IMR-90 (cell line): ENCODE measurements around the gene RFC3. TPM values are rescaled to one million over a fixed set of nuclear protein-coding genes. Genes with fewer than 3 reads are reported as not detected.

ENCODE experiments used
- ATAC-seq: fragments of 200-7000 bp; cut with Tn5 transposase; 2 replicates; pipeline ENCODE4 v1.9.1; 2020; ENCODE audit warnings: low read depth, mild to moderate bottlenecking, moderate library complexity
- BruUV-seq: library from RNA; stranded (reverse); fragments of 400-500 nt; replicated peaks from 2 replicates; lab custom pipeline; 2021; lab: Mats Ljungman, UMichigan
- CTCF ChIA-PET: fragments of 300-600 bp; formaldehyde crosslinking; extraction: SDS; loops from one replicate; lab custom pipeline; 2021; ENCODE audit warnings: antibody characterized with exemption; lab: Yijun Ruan, JAX
- POLR2A ChIA-PET: fragments of 300-600 bp; sonication (Branson Sonifier 250); formaldehyde crosslinking; loops from one replicate; lab custom pipeline; 2022; ENCODE audit warnings: antibody characterized with exemption; ENCODE audit not compliant: unreplicated experiment; lab: Charles Lee
- DNase-seq: peaks from one replicate; pipeline ENCODE4 v3.0.0; 2013
- H2AFZ ChIP-seq: replicated peaks from 2 replicates; pipeline ENCODE3; 2013; ENCODE audit warnings: low read length, mild to moderate bottlenecking; ENCODE audit not compliant: poor library complexity
- H2AK5ac ChIP-seq: 2 replicates; pipeline ENCODE4 v1.6.1; 2013; ENCODE audit warnings: low read depth, low read length, inconsistent platforms
- H2AK9ac ChIP-seq: replicated peaks from 2 replicates; pipeline ENCODE3; 2013; ENCODE audit warnings: mild to moderate bottlenecking, low read depth, low read length, moderate library complexity; ENCODE audit not compliant: poor library complexity
- H2BK120ac ChIP-seq: 2 replicates; pipeline ENCODE4 v1.6.1; 2013; ENCODE audit warnings: low read depth, low read length, inconsistent platforms
- H2BK15ac ChIP-seq: 3 replicates; pipeline ENCODE4 v1.6.1; 2013; ENCODE audit warnings: low read depth, low read length, inconsistent platforms
- H2BK20ac ChIP-seq: 2 replicates; pipeline ENCODE4 v1.6.1; 2013; ENCODE audit warnings: low read depth, mild to moderate bottlenecking, inconsistent platforms, low read length, moderate library complexity
- H2BK5ac ChIP-seq: 2 replicates; pipeline ENCODE4 v1.6.1; 2013; ENCODE audit warnings: mild to moderate bottlenecking, low read depth, low read length, inconsistent platforms; ENCODE audit not compliant: poor library complexity, severe bottlenecking
- H3K14ac ChIP-seq: replicated peaks from 2 replicates; pipeline ENCODE4 v1.6.1; 2013; ENCODE audit warnings: low read depth, low read length, inconsistent platforms
- H3K18ac ChIP-seq: 2 replicates; pipeline ENCODE4 v1.6.1; 2013; ENCODE audit warnings: low read depth, low read length, control low read depth
- H3K23ac ChIP-seq: 2 replicates; pipeline ENCODE4 v1.6.1; 2013; ENCODE audit warnings: low read depth, low read length, inconsistent platforms
- H3K27ac ChIP-seq: 2 replicates; pipeline ENCODE4 v1.5.1; 2013; ENCODE audit warnings: mild to moderate bottlenecking, control low read depth, low read length; ENCODE audit not compliant: insufficient read depth
- H3K27me3 ChIP-seq: 2 replicates; pipeline ENCODE4 v1.6.1; 2013; ENCODE audit warnings: low read length; ENCODE audit not compliant: control insufficient read depth, insufficient read depth
- H3K36me3 ChIP-seq: 2 replicates; pipeline ENCODE4 v1.6.1; 2013; ENCODE audit warnings: low read length, mixed read lengths; ENCODE audit not compliant: control insufficient read depth, insufficient read depth
- H3K4ac ChIP-seq: 2 replicates; pipeline ENCODE4 v1.6.1; 2013; ENCODE audit warnings: low read depth, low read length, inconsistent platforms
- H3K4me1 ChIP-seq: 2 replicates; pipeline ENCODE4 v1.6.1; 2013; ENCODE audit warnings: low read length, mixed read lengths; ENCODE audit not compliant: control insufficient read depth, insufficient read depth
- H3K4me2 ChIP-seq: 2 replicates; pipeline ENCODE4 v1.6.1; 2013; ENCODE audit warnings: low read depth, mild to moderate bottlenecking, control low read depth, low read length, moderate library complexity
- H3K4me3 ChIP-seq: 2 replicates; pipeline ENCODE4 v1.5.1; 2013; ENCODE audit warnings: low read depth, mild to moderate bottlenecking, control low read depth, low read length, moderate library complexity; ENCODE audit not compliant: insufficient read depth
- H3K56ac ChIP-seq: 2 replicates; pipeline ENCODE4 v1.6.1; 2013; ENCODE audit warnings: low read length, inconsistent platforms; ENCODE audit not compliant: insufficient read depth; ENCODE audit errors: extremely low read depth
- H3K79me1 ChIP-seq, 2 experiments: 2 replicates each; pipeline ENCODE4 v1.6.1; 2013; ENCODE audit warnings: low read length in 2 of 2, inconsistent platforms in 1 of 2, low read depth in 1 of 2
- H3K9ac ChIP-seq: 2 replicates; pipeline ENCODE4 v1.6.1; 2013; ENCODE audit warnings: low read depth, low read length, control low read depth
- H3K9me1 ChIP-seq: 2 replicates; pipeline ENCODE4 v1.6.1; 2013; ENCODE audit warnings: low read length, inconsistent platforms; ENCODE audit not compliant: insufficient read depth
- H3K9me3 ChIP-seq: 2 replicates; pipeline ENCODE4 v1.6.1; 2013; ENCODE audit warnings: low read length; ENCODE audit not compliant: control insufficient read depth, insufficient read depth
- H4K20me1 ChIP-seq: 2 replicates; pipeline ENCODE4 v1.6.1; 2013; ENCODE audit warnings: low read length, inconsistent platforms; ENCODE audit not compliant: insufficient read depth
- H4K5ac ChIP-seq: 2 replicates; pipeline ENCODE4 v1.6.1; 2013; ENCODE audit warnings: mild to moderate bottlenecking, low read depth, low read length, control low read depth
- H4K8ac ChIP-seq, 2 experiments: 2 replicates each; pipeline ENCODE4 v1.6.1; 2013; ENCODE audit warnings: low read depth in 2 of 2, low read length in 2 of 2, control low read depth in 1 of 2, inconsistent platforms in 1 of 2
- H4K91ac ChIP-seq: 2 replicates; pipeline ENCODE4 v1.6.1; 2013; ENCODE audit warnings: low read depth, low read length, inconsistent platforms; ENCODE audit not compliant: insufficient read depth
- CHD1 ChIP-seq: IDR thresholded peaks from 2 replicates; pipeline ENCODE4 v1.6.1; 2012; ENCODE audit warnings: low read depth, low read length, improper control_type of control experiment
- CTCF ChIP-seq: conservative IDR thresholded peaks from 2 replicates; pipeline ENCODE4 v1.5.1; 2012; ENCODE audit warnings: mild to moderate bottlenecking, low read depth, low read length, improper control_type of control experiment
- ELK1 ChIP-seq: fragments of 150-350 bp; IDR thresholded peaks from 2 replicates; pipeline ENCODE4 v1.6.1; 2016; ENCODE audit warnings: low read depth, mild to moderate bottlenecking, low read length, moderate library complexity, borderline replicate concordance
- FOS ChIP-seq: fragments of 150-350 bp; IDR thresholded peaks from 2 replicates; pipeline ENCODE4 v1.6.1; 2016; ENCODE audit warnings: low read depth, low read length
- MAFK ChIP-seq: IDR thresholded peaks from 2 replicates; pipeline ENCODE4 v1.6.1; 2012; ENCODE audit warnings: low read depth, low read length, improper control_type of control experiment
- MAZ ChIP-seq: IDR thresholded peaks from 2 replicates; pipeline ENCODE4 v1.6.1; 2012; ENCODE audit warnings: low read depth, mild to moderate bottlenecking, low read length, improper control_type of control experiment, moderate library complexity, borderline replicate concordance
- NFE2L2 ChIP-seq: fragments of 150-350 bp; IDR thresholded peaks from 2 replicates; pipeline ENCODE4 v1.6.1; 2016; ENCODE audit warnings: low read depth, mild to moderate bottlenecking, low read length
- POLR2A ChIP-seq: IDR thresholded peaks from 2 replicates; pipeline ENCODE4 v1.6.1; 2012; ENCODE audit warnings: mild to moderate bottlenecking, low read depth, low read length
- SMC3 ChIP-seq: fragments of 150-350 bp; IDR thresholded peaks from 2 replicates; pipeline ENCODE4 v1.6.1; 2016; ENCODE audit warnings: low read depth, mild to moderate bottlenecking, antibody characterized with exemption, low read length, moderate library complexity
- WGBS, 2 experiments: methylation state at CpG; one replicate each; pipeline versions ENCODE4 v1.1.5 to v1.1.7; 2013; ENCODE audit warnings: missing lambda C conversion rate in 2 of 2; ENCODE audit not compliant: insufficient read length in 1 of 2; ENCODE audit errors: extremely low coverage in 2 of 2; 5-methylcytosine and 5-hydroxymethylcytosine counted together
- dilution Hi-C: fragments of 300-500 bp; cut with HindIII; formaldehyde crosslinking; loops from one replicate; pipeline ENCODE4 v1.14.3; 2018; ENCODE audit warnings: low sequenced_read_pairs; ENCODE audit not compliant: unreplicated experiment
- in situ Hi-C: fragments of 300-500 bp; cut with MboI; formaldehyde crosslinking; loops from 3 replicates; pipeline ENCODE4 v1.14.3; 2019; ENCODE audit warnings: low sequenced_read_pairs, inconsistent platforms, mixed read lengths
- intact Hi-C: fragments of 100-400 bp; cut with micrococcal nuclease; formaldehyde crosslinking; loops from 2 replicates; pipeline ENCODE4 v1.10.0; 2022
- polyA plus RNA-seq, 3 experiments: library from polyadenylated mRNA; depleted of rRNA; stranded (reverse); fragments of >200 nt; gene quantifications; 2 replicates each; pipeline ENCODE4 v1.2.3, GENCODE V29; 2012; ENCODE audit warnings: low replicate concordance in 1 of 3
- total RNA-seq: library from RNA; depleted of rRNA; stranded (reverse); fragments of >200 nt; gene quantifications from 2 replicates; pipeline ENCODE4 v1.2.3, GENCODE V29; 2012

Gene RFC3
- total and polyA plus RNA-seq, 2 of the 4 experiments (the other 2 are of a cell fraction) = 9.8 to 12.9 TPM

GRCh38 chr13:33773790-33774462 is 44.0 kb upstream of the RFC3 start:
- Histone ChIP-seq H3K27me3 (peaks cover 12% of the 10 kb centered on the region), H3K4me2 (no peak overlapping the region), H2AFZ (no peak overlapping the region), H2BK120ac (no peak overlapping the region), H2BK20ac (no peak overlapping the region), H4K20me1 (no peaks in the 10 kb centered on the region), H4K8ac (no peak overlapping the region), H2AK5ac (no peak overlapping the region), H3K79me1 (no peaks in the 10 kb centered on the region), H3K4me3 (no peak overlapping the region), H3K9me3 (no peaks in the 10 kb centered on the region), H3K14ac (no peak overlapping the region), H3K9me1 (no peaks in the 10 kb centered on the region), H3K23ac (no peak overlapping the region), H3K18ac (no peak overlapping the region), H4K5ac (no peak overlapping the region), H3K56ac (no peak overlapping the region), H3K27ac (no peak overlapping the region), H4K91ac (no peak overlapping the region), H2BK15ac (no peak overlapping the region), H3K9ac (no peak overlapping the region), H2BK5ac (no peak overlapping the region), H3K4ac (no peak overlapping the region), H3K4me1 (no peaks in the 10 kb centered on the region), H3K36me3 (no peaks in the 10 kb centered on the region), H2AK9ac (no peak overlapping the region)
- TF ChIP-seq CTCF (no peak), SMC3 (no peak), ELK1 (no peak), CHD1 (no peak), NFE2L2 (no peak), MAZ (no peak), MAFK (no peak), FOS (no peak), POLR2A (no peak)
- BruUV-seq = no TSS peak
- ATAC-seq (no peak), DNase-seq (no peak)
- ChIA-PET CTCF (no interaction called here), POLR2A (no interaction called here)
- in situ Hi-C loops = no loop called here
- no CpG with 5 or more reads among the region's 5 CpGs for WGBS, 2 experiments
- dilution Hi-C loops = no loop called here
- intact Hi-C loops = no loop called here
